Sigmoid colon (tissue), 3 donors: Measurements from ENCODE around the gene KIN.

Experiments
- POLR2A ChIP-seq, 2 donors: fragments of 450-650 bp; IDR thresholded peaks; one replicate each; pipeline ENCODE4 v1.6.1; 2016; ENCODE audit warnings: antibody characterized with exemption in 2 of 2, mild to moderate bottlenecking in 2 of 2, moderate library complexity in 2 of 2
- TF ChIP-seq, protein P1 (sequence below), 4 experiments: fragments of 450-650 bp in 3 of 4; fragments of 200-600 bp in 1 of 4; IDR thresholded peaks; one replicate each; pipeline ENCODE4 v1.5.1; 2016 to 2019; ENCODE audit warnings: antibody characterized with exemption in 4 of 4, mild to moderate bottlenecking in 3 of 4, moderate library complexity in 2 of 4

DNA sequence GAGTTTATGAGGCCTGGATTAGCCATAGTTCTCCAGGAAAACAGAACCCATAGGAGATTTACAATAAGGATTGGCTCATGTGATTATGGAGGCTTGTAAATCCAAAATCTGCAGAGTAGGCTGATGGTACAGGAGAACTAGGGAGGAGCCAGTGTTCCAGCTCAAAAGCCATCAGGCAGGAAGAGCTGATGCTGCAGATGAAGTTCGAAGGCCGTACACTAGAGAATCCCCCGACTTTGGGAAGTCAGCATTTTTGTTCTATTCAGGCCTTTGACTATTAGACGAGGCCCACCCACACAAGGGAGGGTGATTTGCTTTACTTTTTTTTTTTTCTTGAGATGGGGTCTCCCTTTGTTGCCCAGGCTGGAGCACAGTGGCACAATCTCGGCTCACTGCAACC is 37.6 kb downstream of the KIN start:
- TF ChIP-seq, protein P1, sequence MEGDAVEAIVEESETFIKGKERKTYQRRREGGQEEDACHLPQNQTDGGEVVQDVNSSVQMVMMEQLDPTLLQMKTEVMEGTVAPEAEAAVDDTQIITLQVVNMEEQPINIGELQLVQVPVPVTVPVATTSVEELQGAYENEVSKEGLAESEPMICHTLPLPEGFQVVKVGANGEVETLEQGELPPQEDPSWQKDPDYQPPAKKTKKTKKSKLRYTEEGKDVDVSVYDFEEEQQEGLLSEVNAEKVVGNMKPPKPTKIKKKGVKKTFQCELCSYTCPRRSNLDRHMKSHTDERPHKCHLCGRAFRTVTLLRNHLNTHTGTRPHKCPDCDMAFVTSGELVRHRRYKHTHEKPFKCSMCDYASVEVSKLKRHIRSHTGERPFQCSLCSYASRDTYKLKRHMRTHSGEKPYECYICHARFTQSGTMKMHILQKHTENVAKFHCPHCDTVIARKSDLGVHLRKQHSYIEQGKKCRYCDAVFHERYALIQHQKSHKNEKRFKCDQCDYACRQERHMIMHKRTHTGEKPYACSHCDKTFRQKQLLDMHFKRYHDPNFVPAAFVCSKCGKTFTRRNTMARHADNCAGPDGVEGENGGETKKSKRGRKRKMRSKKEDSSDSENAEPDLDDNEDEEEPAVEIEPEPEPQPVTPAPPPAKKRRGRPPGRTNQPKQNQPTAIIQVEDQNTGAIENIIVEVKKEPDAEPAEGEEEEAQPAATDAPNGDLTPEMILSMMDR (IDR thresholded peaks at IDR 0.05), result no peak
- TF ChIP-seq POLR2A (IDR thresholded peaks at IDR 0.05), result no peak
